Transverse colon (tissue), 4 donors: ENCODE results near the gene IFITM2.

ENCODE experiments used
- POLR2A ChIP-seq: fragments of 450-650 bp; IDR thresholded peaks from one replicate; pipeline ENCODE4 v1.6.1; 2016; ENCODE audit warnings: antibody characterized with exemption, mild to moderate bottlenecking, moderate library complexity
- POLR2AphosphoS5 ChIP-seq, 3 donors: sonication (generic); formaldehyde crosslinking; IDR thresholded peaks; one replicate each; pipeline ENCODE4 v1.6.1; 2016; ENCODE audit warnings: antibody characterized with exemption in 3 of 3
- TF ChIP-seq, protein P1 (sequence below), 5 experiments: fragments of 200-600 bp in 3 of 5; fragments of 450-650 bp in 2 of 5; sonication (generic) in 3 of 5; IDR thresholded peaks; 1 replicate in 2 of 5; 2 replicates in 3 of 5; pipeline ENCODE4 v1.5.1; 2016 to 2017; ENCODE audit warnings: antibody characterized with exemption in 5 of 5, inconsistent platforms in 3 of 5, mild to moderate bottlenecking in 2 of 5, moderate library complexity in 1 of 5

DNA sequence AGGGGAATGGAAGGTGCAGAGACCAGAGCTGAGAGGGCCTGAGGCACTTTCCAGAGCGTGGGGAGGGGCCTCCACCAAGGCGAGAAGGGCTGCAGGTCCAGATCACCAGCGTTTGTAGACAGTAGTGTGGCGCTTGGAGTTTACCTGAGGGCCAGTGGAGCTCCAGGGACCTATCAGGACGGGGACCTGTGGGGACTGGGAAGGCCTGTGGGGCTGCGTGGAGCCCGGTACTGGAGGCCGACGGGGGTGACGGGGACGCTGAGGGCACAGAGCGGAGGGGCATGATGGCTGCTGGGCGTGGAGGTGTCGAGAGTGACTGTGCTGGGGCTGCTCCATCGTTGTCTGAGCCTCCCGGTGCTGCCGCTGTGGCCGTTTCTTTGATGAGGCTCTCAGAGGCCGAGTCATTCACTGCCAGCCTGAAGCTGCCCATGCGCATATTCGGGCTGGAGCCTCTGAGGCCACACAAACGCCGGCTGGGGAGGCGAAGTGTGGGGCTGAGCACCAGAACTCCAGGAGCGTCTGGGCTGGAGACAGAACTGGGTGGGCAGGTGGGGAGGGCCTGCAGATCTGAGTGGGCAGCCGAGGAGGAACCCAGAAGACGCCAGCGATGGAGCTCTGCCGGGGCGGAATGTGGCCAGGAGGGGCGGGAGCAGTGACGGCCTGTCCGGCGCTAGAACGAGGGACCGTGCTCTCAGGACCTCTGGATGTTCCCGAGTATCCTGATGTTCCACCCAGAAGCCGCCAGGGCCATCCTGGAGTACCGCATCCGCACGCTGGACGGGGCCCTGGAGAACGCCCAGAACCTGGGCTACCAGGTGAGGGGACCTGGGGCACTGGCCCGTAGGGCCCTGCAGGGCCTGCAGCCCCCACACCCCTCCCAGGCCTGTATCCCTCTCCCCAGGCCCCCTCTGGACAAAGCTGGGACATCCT, 16.1 kb upstream of the IFITM2 start:
- TF ChIP-seq, protein P1, sequence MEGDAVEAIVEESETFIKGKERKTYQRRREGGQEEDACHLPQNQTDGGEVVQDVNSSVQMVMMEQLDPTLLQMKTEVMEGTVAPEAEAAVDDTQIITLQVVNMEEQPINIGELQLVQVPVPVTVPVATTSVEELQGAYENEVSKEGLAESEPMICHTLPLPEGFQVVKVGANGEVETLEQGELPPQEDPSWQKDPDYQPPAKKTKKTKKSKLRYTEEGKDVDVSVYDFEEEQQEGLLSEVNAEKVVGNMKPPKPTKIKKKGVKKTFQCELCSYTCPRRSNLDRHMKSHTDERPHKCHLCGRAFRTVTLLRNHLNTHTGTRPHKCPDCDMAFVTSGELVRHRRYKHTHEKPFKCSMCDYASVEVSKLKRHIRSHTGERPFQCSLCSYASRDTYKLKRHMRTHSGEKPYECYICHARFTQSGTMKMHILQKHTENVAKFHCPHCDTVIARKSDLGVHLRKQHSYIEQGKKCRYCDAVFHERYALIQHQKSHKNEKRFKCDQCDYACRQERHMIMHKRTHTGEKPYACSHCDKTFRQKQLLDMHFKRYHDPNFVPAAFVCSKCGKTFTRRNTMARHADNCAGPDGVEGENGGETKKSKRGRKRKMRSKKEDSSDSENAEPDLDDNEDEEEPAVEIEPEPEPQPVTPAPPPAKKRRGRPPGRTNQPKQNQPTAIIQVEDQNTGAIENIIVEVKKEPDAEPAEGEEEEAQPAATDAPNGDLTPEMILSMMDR (IDR thresholded peaks at IDR 0.05) = no peak
- TF ChIP-seq POLR2AphosphoS5 (IDR thresholded peaks at IDR 0.05) = no peak
- no peak for TF ChIP-seq POLR2A
